Cardiac fibroblast (primary cell): Measurements from ENCODE around the gene APOA1.

ENCODE experiments used
- DNase-seq, 2 donors: peaks; one replicate each; pipeline versions ENCODE4 v3.0.0 to v3.0.0-alpha.2; 2010; ENCODE audit warnings: low read depth in 2 of 2
- H3K4me3 ChIP-seq, 2 donors: replicated peaks in 1 of 2; 1 replicate in 1 of 2; 2 replicates in 1 of 2; pipeline ENCODE4 v1.5.1; 2011; ENCODE audit warnings: low read depth in 2 of 2, low read length in 2 of 2, mild to moderate bottlenecking in 2 of 2, moderate library complexity in 1 of 2
- CTCF ChIP-seq: IDR thresholded peaks from one replicate; pipeline ENCODE4 v1.5.1; 2011; ENCODE audit warnings: low read depth, mild to moderate bottlenecking, low read length, inconsistent platforms

APOA1 gene

GRCh38 chr11:116837231-116838091 is at the start of gene APOA1:
TSS of gene APOA1 (minus strand) at chr11:116837622. CDS start at chr11:116837387, 235 bp downstream.
- no peak within 1 kb of the TSS for H3K4me3 ChIP-seq
- TF ChIP-seq CTCF: no peak
- DNase-seq: no peak

GRCh38 chr11:116885951-116886655 is 48.7 kb upstream of the APOA1 start:
- peak; percentile 44 to 48 for DNase-seq
- no peak for TF ChIP-seq CTCF
- H3K4me3 ChIP-seq: no peak overlapping the region

GRCh38 chr11:116882386-116882785 is 45.0 kb upstream of the APOA1 start:
- DNase-seq: peak in 1 of 2 donors; percentile 72
- no peak overlapping the region for H3K4me3 ChIP-seq
- TF ChIP-seq CTCF: no peak

GRCh38 chr11:116881143-116881542 is 43.7 kb upstream of the APOA1 start:
- no peak for TF ChIP-seq CTCF
- no peak for DNase-seq

GRCh38 chr11:116879800-116880625 is 42.6 kb upstream of the APOA1 start:
- H3K4me3 ChIP-seq: no peak overlapping the region
- peak; percentile 78 for TF ChIP-seq CTCF
- DNase-seq: peak; percentile 88 to 89

More at GRCh38 chr11:116881143-116881542, 43.7 kb upstream of the APOA1 start:
- no peak overlapping the region for H3K4me3 ChIP-seq

GRCh38 chr11:116876656-116877055 is 39.2 kb upstream of the APOA1 start:
- DNase-seq: no peak
- no peak for TF ChIP-seq CTCF
- H3K4me3 ChIP-seq: no peak overlapping the region
